Natural killer cell treated with Interleukin-12 subunit alpha and Interleukin-12 subunit beta and Interleukin-15 and Interleukin-18, amount 100 ng/mL, for 72 hours (primary cell): Measurements from ENCODE around the gene ASXL1. TPM values are rescaled to one million over a fixed set of nuclear protein-coding genes. Genes with fewer than 3 reads are reported as not detected.

Source experiments
- ATAC-seq, 2 donors: fragments of 150-1000 bp; cut with Tn5 transposase in 1 of 2; sonication (Bioruptor Pico), chemical (Tn5 transposase) in 1 of 2; 2 replicates each; pipeline ENCODE4 v1.10.0; 2021
- DNase-seq: peaks from one replicate; pipeline ENCODE4 v3.0.0; 2022; ENCODE audit warnings: low spot score
- H3K27ac Mint-ChIP-seq, 2 donors: 1 replicate in 1 of 2; 2 replicates in 1 of 2; pipeline ENCODE4 v1.8.0; 2022; ENCODE audit warnings: mixed read lengths in 2 of 2, mild to moderate bottlenecking in 1 of 2, moderate library complexity in 1 of 2
- H3K27me3 Mint-ChIP-seq, 2 donors: 1 replicate in 1 of 2; 2 replicates in 1 of 2; pipeline ENCODE4 v1.8.0; 2022; ENCODE audit warnings: mixed read lengths in 2 of 2
- H3K36me3 Mint-ChIP-seq: one replicate; pipeline ENCODE4 v1.8.0; 2022; ENCODE audit warnings: mixed read lengths
- H3K4me1 Mint-ChIP-seq, 2 donors: 1 replicate in 1 of 2; 2 replicates in 1 of 2; pipeline ENCODE4 v1.8.0; 2022; ENCODE audit warnings: low read depth in 2 of 2, mixed read lengths in 2 of 2, mild to moderate bottlenecking in 1 of 2
- H3K4me3 Mint-ChIP-seq: one replicate; pipeline ENCODE4 v1.8.0; 2022; ENCODE audit warnings: mixed read lengths
- H3K9me3 Mint-ChIP-seq: 2 replicates; pipeline ENCODE4 v1.8.0; 2022; ENCODE audit warnings: mixed read lengths
- total RNA-seq, 2 donors: library from RNA; stranded (reverse); gene quantifications; one replicate each; pipeline ENCODE4 v1.2.3, GENCODE V29; 2022

ASXL1 gene
- total RNA-seq, 2 donors from 2014 or later: 119 to 214 TPM

DNA sequence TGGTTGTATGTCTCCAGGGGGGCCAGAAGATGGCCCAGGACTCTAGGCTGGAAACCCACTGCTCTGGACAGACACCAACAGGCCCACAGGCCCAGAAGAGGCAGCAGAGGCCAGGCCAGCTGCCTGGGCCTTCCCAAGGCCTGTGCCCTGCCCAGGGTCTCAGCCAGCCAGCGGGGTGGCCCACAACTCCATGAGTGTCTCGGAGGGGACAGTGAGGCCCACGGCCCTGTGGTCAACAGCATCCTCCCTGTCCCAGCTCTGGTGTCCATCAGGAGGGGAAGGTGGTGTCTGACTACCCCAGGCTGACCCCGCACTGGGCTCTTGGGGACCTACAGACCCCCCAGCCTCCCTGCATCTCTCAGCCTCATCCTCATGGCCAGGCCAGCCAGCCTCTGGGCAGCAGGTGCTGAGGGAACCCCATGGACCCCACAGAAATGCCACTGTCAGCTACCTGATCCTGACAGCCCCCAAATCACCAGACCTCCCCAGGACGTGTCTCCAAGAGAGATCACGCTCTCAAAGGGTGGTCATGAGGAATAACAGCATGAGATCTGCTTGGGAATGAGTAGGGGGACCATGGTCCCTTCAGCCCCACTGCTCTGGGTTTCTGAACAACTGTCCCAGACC is 114.6 kb downstream of the ASXL1 start:
- ATAC-seq: no peak
- DNase-seq: no peak
- no peaks in the 10 kb centered on the region for H3K36me3 Mint-ChIP-seq
- no peaks in the 10 kb centered on the region for H3K9me3 Mint-ChIP-seq
- H3K4me1 Mint-ChIP-seq: peaks cover 16 to 32% of the 10 kb centered on the region in 2 donors
- no peaks in the 10 kb centered on the region for H3K27me3 Mint-ChIP-seq
- H3K27ac Mint-ChIP-seq: no peak overlapping the region
- H3K4me3 Mint-ChIP-seq: no peak overlapping the region

DNA sequence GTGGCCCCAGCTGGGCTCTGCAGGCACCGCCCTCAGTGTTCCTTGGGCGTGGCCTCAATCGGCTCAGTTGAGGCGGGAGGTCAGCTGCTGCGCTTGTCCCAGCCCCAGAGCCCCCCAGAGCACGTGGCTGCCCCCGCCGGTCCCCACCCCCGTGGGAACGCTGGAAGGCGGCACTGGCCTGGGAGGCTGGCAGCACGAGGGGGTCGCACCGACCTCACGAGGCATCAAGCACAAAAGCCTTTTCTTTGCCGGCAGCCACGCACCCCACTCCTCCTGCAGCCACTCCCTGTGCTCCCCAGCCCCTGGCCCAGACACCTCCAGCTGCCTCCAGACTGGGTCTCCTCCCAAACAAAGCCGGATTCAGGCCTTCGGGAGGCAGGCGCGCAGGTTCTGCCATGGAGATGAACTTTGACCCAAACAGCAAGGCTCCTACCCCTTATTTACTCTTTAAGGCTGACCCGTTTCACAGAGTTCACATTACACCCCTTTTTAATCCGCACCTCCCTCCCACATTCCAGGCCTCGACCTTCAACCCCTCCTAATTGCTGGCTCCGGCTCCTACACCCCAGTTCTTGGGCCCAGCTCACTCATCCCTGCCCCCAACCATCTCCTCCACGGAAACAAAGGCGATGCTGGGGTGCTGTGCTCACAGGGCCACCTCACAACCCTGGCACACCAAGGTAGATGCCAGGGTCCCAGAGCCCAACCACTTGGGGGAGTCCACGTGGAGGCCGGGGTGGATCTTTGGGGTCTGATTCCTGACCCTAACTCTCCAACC is 115.3 kb downstream of the ASXL1 start:
- Mint-ChIP-seq H3K4me3 (no peak overlapping the region), H3K27ac (peak overlapping the region in 1 of 2 donors; percentile 56), H3K9me3 (no peaks in the 10 kb centered on the region), H3K4me1 (peaks cover 23 to 37% of the 10 kb centered on the region in 2 donors), H3K27me3 (no peaks in the 10 kb centered on the region), H3K36me3 (no peaks in the 10 kb centered on the region)
- no peak for ATAC-seq
- no peak for DNase-seq

DNA sequence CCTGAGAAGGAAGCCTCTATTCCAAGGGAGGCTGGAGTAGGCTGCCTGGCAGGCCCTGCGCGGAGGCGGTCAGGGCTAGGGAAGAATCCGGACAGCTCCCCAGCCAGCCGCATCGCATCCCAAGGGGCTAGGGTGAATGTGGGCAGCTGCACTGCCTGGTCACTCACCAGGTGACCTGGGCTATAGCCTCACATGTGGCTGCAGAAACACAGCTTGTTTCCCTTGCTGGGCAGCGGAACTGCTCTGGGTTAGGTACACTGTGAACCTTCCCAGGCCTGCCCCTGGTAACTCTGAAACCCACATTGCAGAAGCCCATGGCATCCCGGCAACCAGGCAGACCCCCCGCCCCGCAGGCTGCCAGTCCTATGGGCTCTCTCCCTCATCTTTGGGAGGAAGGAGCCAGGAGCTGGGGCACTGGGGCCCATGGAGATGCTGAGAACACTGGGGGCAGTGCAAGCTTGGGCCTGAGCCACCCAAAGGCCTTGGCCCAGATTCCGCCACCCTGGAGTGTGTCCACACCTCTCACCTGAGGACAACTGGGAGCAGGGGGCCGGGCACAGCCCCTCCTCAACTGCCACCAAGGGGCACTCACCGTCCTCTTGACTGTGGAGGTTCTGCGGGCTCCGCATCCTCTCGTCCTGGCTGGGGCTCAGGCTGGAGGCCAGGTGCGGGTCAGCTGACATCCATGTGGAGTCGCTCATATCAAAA is 116.0 kb downstream of the ASXL1 start:
- H3K36me3 Mint-ChIP-seq: no peaks in the 10 kb centered on the region
- H3K9me3 Mint-ChIP-seq: no peaks in the 10 kb centered on the region
- H3K27me3 Mint-ChIP-seq: no peaks in the 10 kb centered on the region
- DNase-seq (peak; percentile 57), ATAC-seq (no peak)
- peaks cover 25 to 37% of the 10 kb centered on the region in 2 donors for H3K4me1 Mint-ChIP-seq
- no peak overlapping the region for H3K4me3 Mint-ChIP-seq
- H3K27ac Mint-ChIP-seq: peak overlapping the region in 1 of 2 donors; percentile 56

DNA sequence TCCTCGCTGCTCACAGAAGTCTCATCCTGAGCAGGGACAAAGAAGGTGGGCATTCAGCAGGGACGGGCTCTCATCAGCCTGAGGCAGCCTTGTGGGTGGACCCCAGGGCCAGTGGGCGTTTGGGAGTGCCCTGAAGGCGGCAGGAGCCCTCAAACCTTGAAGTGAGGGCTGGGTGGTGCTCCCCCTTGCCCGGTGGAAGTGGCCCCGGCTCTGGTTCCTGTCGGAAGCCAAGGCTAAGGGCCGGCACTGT is 116.5 kb downstream of the ASXL1 start:
- H3K36me3 Mint-ChIP-seq: no peaks in the 10 kb centered on the region
- H3K9me3 Mint-ChIP-seq: no peaks in the 10 kb centered on the region
- DNase-seq (no peak), ATAC-seq (no peak)
- H3K4me1 Mint-ChIP-seq: peaks cover 27 to 39% of the 10 kb centered on the region in 2 donors
- peak overlapping the region in 1 of 2 donors; percentile 34 for H3K27ac Mint-ChIP-seq
- no peaks in the 10 kb centered on the region for H3K27me3 Mint-ChIP-seq
- no peak overlapping the region for H3K4me3 Mint-ChIP-seq

DNA sequence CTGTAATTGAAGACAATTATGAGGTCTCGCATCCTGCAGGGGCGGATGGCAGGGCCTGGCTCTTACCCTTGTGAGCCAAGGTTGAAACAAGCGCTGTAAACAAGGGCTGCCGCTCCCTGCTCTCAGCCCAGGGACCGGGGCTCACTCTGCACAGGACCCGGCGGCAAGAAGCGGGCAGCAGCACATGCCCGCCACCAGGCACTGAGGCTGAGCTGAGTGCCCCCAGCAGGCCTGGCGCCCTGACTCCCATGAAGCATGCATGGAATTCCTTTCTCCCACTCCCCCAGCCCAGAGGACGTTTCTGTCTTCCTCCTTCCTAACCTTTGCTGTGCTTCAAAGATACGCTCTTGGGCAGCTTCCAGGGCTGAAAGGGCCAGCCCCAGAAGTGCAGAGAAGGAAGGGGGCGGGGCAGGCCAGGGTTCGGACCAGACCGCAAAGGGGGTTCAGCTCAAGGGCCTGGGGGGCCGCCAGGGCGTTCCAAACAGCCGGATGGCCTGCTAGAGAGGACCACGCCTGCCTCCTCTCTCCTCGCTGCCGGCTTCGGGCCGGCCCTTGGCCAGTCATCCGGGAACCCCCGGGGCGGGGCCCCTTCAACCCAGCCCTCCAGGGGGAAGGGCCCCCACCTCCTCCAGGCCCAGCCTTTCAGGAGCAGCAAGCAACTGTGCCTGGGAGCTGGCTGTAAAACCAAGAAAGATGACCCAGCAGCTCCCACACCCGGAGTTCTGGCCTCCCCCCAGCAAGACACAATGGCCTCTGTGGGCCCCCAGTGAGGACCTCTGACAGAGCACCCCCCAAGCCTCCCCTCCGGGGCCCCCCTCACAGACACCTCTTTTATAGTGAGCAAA is 117.1 kb downstream of the ASXL1 start:
- no peak for DNase-seq
- peak overlapping the region; percentile 16 for H3K4me3 Mint-ChIP-seq
- ATAC-seq: peak; percentile 75 to 82
- peak overlapping the region in 1 of 2 donors; percentile 34 for H3K27ac Mint-ChIP-seq
- H3K36me3 Mint-ChIP-seq: no peaks in the 10 kb centered on the region
- H3K27me3 Mint-ChIP-seq: no peaks in the 10 kb centered on the region
- no peaks in the 10 kb centered on the region for H3K9me3 Mint-ChIP-seq
- peaks cover 32 to 42% of the 10 kb centered on the region in 2 donors for H3K4me1 Mint-ChIP-seq

DNA sequence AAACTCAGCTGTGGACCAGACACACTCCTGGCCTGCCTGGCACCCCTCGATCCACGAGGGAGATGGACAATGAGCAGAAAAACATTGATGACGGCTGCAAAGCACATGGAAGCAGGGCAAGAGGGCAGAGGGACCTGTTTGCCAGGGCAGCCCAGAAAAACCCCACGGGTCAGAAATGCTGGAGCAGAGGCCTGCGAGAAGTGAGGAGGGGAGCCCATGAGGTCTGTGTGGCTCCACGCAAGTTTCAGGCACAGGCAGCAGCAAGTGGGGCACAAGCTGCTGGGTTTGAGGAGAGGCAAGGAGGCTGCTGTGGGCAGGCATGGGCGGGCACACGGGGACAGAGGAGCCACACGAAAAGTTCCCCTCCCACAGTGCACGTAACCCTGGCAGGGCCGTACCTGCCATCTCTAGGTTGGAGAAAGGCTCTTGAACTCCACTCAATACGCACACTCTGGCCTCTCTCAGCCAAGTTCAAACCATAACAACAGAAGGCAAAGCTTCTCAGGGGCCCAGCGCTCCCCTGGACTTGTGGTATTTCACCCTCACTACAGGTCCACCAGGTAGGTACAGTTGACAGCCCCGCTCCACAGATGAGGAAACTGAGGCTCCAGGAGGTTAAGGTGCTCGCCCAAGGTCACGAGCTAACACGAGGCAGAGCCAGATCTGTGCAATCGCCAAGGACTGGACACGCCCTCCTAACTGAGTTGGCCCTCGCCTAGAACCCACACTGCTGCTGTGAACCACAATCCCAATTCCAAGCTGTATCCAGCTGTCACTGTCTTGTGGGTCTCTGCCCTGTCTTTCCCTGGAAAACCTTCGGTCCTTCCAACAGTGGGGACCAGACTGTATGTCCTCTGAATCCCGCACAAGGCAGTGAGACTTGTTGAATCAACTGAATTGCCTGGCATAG is 118.8 kb downstream of the ASXL1 start:
- Mint-ChIP-seq H3K4me3 (no peak overlapping the region), H3K27me3 (no peaks in the 10 kb centered on the region), H3K9me3 (no peaks in the 10 kb centered on the region), H3K36me3 (no peaks in the 10 kb centered on the region), H3K27ac (peak overlapping the region; percentile 15 to 34), H3K4me1 (peaks cover 36 to 44% of the 10 kb centered on the region in 2 donors)
- ATAC-seq: no peak
- DNase-seq: no peak

DNA sequence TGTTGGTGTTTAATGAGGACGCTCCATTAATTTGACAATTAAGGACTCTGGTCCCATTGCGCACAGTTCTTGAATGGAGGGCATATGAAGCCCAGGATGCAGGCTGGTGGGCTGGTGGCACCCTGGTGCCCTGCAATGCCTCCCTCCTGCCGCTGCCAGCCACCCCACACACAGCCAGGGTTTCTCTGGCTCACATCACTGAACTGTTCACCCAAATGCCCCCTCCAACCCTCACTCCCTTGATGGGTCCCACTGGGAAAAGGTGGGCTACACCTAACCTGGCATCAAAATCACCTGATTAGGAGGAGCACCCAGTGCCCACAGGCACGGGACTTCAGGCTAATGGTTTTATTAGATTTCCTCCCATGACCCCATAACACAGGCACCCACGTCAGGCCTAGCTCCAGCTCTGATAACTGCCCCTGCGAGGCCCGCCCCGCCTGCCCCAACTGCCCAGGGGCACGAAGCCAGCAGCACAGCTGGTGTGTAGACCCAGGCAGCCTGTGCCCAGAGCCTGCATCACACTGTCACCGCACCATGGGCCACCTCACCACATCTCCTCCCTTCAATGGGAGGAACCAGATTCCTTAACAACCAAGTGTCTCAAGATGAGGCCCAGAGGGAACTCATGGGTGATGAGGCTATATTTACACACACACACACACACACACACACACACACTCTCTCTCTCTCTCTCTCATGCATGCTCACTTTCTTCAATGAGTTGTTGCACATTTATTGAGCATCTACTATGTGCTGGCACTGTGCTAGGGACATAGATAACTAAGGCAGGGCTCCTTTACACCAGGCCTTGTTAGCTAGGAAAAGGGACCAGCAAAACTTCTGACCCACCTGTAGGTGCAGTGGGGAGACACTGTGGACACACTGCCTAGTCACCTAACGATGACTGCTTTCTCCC is 119.7 kb downstream of the ASXL1 start:
- no peaks in the 10 kb centered on the region for H3K9me3 Mint-ChIP-seq
- no peaks in the 10 kb centered on the region for H3K36me3 Mint-ChIP-seq
- peaks cover 36 to 44% of the 10 kb centered on the region in 2 donors for H3K4me1 Mint-ChIP-seq
- no peak for ATAC-seq
- H3K4me3 Mint-ChIP-seq: no peak overlapping the region
- H3K27me3 Mint-ChIP-seq: no peaks in the 10 kb centered on the region
- no peak for DNase-seq
- H3K27ac Mint-ChIP-seq: peak overlapping the region in 1 of 2 donors; percentile 34

DNA sequence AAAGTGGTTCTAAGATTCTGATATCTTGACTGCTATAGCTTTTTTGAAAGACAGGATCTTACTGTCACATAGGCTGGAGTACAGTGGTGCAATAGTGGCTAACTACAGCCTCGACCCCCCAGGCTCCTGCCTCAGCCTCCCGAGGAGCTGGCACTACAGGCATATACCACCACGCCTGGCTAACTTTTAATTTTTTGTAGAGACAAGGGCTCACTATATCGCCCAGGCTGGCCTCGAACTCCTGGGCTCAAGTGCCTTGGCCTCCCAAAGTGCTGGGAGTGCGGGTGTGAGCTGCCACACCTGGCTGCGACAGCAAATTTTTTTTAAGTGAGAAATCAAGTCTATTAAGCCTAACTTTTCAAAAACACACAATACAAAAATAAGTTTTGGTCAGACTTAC is 120.4 kb downstream of the ASXL1 start:
- ATAC-seq: no peak
- no peaks in the 10 kb centered on the region for H3K9me3 Mint-ChIP-seq
- DNase-seq: no peak
- H3K27ac Mint-ChIP-seq: peak overlapping the region in 1 of 2 donors; percentile 34
- no peaks in the 10 kb centered on the region for H3K27me3 Mint-ChIP-seq
- no peaks in the 10 kb centered on the region for H3K36me3 Mint-ChIP-seq
- no peak overlapping the region for H3K4me3 Mint-ChIP-seq
- H3K4me1 Mint-ChIP-seq: peaks cover 36 to 42% of the 10 kb centered on the region in 2 donors

DNA sequence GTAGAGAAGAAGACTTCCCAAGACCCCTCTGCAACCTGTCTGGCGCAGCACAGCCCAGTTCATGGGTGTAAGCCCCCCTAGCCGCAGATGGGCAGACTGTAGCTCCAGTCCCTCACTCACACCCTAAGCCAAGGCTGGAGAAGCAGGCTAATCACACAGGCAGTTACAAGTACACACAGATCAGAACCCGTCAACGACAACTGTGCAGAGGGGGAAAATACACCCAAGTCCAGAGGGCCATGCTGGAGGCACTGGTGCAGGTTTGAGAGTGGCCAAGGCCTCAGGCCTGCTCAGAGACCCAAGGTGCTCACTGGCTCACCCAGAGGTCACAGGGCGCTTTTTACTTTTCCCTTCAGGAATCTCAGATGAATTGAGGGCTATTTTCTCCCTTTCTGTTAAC is 120.9 kb downstream of the ASXL1 start:
- Mint-ChIP-seq H3K27me3 (no peaks in the 10 kb centered on the region), H3K9me3 (no peaks in the 10 kb centered on the region), H3K4me1 (peaks cover 36 to 40% of the 10 kb centered on the region in 2 donors), H3K4me3 (no peak overlapping the region), H3K27ac (no peak overlapping the region), H3K36me3 (no peaks in the 10 kb centered on the region)
- no peak for ATAC-seq
- peak; percentile 44 for DNase-seq

DNA sequence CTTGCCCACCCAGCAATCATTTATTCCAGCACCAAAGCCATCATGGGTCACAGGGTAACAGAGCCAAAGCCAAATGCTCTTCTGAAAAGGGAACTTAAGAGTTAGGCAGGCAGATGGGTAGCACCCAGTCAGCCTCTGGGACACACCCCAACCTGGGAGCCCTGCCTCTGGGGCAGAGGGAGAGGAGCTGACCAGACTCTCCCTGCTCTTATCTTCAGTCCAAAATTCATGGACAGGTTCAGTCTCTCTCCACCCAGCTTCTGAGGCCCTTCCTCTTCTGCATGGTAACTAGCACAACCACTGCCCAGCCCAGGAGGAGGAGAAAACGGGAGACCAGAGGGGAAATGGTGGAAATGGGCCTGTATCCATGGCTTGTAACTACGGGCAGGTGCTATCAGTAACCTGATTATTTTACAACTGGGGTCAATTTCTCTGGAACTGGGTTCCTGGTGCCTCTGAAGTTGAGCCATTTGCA is 121.6 kb downstream of the ASXL1 start:
- Mint-ChIP-seq H3K27ac (peak overlapping the region in 1 of 2 donors; percentile 53), H3K27me3 (no peaks in the 10 kb centered on the region), H3K4me3 (no peak overlapping the region), H3K36me3 (no peaks in the 10 kb centered on the region), H3K4me1 (peaks cover 36 to 40% of the 10 kb centered on the region in 2 donors), H3K9me3 (no peaks in the 10 kb centered on the region)
- peak; percentile 40 for DNase-seq
- no peak for ATAC-seq

DNA sequence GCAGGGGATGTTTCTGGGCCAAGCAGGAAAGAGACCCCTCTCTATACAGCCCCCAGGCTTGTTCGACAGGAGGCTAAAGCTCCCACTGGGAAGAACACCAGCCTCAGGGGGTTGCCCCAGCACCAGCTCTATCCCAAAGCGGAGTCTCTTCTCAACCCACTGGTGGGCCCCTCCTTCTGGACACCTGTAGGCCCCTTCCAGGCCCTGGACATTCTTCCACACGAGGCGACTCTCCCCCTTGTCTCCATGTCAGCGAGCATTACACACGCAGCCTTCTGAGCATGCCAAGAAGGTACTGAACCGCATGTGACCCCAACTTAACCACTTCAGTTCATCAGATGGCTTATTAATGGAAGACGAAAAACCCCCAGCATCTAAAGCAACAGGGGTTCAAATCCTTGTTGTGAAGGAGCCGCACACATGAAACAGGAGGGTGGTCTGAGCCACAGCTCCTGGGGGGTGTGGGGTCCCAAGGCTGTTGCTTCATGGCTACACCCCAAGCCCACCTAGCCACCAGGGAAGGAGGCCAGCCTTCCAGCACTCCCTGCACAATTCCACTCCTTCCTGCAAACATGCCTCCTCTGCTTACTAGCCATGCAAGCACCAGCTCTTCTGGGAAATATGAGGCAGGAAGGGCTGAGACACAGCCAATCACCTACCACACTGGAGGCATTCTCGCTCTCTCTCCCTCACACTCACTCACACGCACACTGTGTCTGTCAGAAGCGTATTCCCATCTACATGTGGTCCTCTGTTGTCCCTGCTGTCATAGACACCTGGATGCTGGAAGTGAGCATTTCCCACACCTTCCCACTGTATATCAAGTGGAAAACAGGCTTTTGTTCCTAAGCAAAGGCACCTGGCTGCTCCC is 122.5 kb downstream of the ASXL1 start:
- no peaks in the 10 kb centered on the region for H3K9me3 Mint-ChIP-seq
- H3K36me3 Mint-ChIP-seq: no peaks in the 10 kb centered on the region
- H3K27me3 Mint-ChIP-seq: no peaks in the 10 kb centered on the region
- H3K27ac Mint-ChIP-seq: peak overlapping the region in 1 of 2 donors; percentile 53
- ATAC-seq (no peak), DNase-seq (no peak)
- no peak overlapping the region for H3K4me3 Mint-ChIP-seq
- peaks cover 42 to 44% of the 10 kb centered on the region in 2 donors for H3K4me1 Mint-ChIP-seq
